Measurements from ENCODE around the gene GOLGA1.
"Not testable (repeated sequence)": the region's sequence is repeated elsewhere in the genome, so short reads cannot be mapped to it uniquely, and the experiment has no call there.

The GOLGA1 gene

DNA sequence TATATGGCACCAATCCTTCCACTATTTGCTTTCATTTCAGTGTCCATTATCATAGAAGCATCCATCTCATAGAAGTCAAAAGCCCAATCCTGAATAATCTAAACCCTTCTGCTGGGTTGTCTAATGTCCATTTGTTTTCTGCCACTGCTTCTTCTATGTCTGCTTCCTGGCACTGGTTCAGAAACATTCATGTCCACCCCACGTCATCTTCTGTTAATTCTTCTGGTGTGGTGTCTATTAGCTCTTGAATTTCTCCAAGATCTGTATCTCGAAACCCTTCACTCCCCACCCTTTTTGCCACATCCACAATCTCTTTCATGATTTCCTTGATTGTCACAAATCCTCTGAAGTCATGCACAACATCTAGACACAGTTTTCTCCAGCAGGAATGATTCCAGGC, 23.2 kb upstream of the GOLGA1 start:
- Histone ChIP-seq H3K4me1 (ENCODE audit: control insufficient read depth in 2 of 2, insufficient read depth in 2 of 2, low read length in 2 of 2) (no peaks in the 10 kb centered on the region), H3K9ac (ENCODE audit: low read depth in 1 of 2, low read length in 2 of 2) (no peak overlapping the region), H3K27me3 (ENCODE audit: control insufficient read depth in 2 of 2, insufficient read depth in 2 of 2, low read length in 2 of 2) (no peaks in the 10 kb centered on the region), H3K27ac (ENCODE audit: low read depth in 2 of 2, low read length in 2 of 2) (no peak overlapping the region), H3K9me3 (ENCODE audit: control insufficient read depth in 2 of 2, low read length in 2 of 2) (no peaks in the 10 kb centered on the region), H3K36me3 (ENCODE audit: control insufficient read depth in 2 of 2, insufficient read depth in 2 of 2, low read length in 2 of 2) (peaks cover 0 to 3% of the 10 kb centered on the region in 2 donors), H3K4me3 (ENCODE audit: low read length in 2 of 2) (no peak overlapping the region)

DNA sequence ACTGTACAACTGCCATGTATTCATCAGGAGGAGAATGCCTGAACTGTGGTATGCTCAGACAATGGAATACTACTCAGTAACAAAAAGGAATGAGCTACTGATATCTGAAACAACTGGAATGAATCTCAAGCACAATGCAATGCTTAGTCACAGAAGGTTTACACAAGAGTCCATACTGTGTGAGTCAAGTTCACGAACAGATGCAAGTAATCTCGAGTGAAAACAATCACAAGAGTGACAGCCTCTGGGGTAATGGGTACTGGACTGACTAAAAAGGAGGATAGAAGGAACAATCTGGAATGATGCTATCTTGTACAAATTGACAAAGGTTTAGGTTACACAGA, 19.5 kb upstream of the GOLGA1 start:
- H3K27me3 ChIP-seq (ENCODE audit: control insufficient read depth in 2 of 2, insufficient read depth in 2 of 2, low read length in 2 of 2), result no peaks in the 10 kb centered on the region
- no peaks in the 10 kb centered on the region for H3K4me1 ChIP-seq (ENCODE audit: control insufficient read depth in 2 of 2, insufficient read depth in 2 of 2, low read length in 2 of 2)
- H3K4me3 ChIP-seq (ENCODE audit: low read length in 2 of 2), result no peak overlapping the region
- H3K9ac ChIP-seq (ENCODE audit: low read depth in 1 of 2, low read length in 2 of 2), result no peak overlapping the region
- H3K27ac ChIP-seq (ENCODE audit: low read depth in 2 of 2, low read length in 2 of 2), result no peak overlapping the region
- H3K36me3 ChIP-seq (ENCODE audit: control insufficient read depth in 2 of 2, insufficient read depth in 2 of 2, low read length in 2 of 2), result no peaks in the 10 kb centered on the region
- H3K9me3 ChIP-seq (ENCODE audit: control insufficient read depth in 2 of 2, low read length in 2 of 2), result no peaks in the 10 kb centered on the region

DNA sequence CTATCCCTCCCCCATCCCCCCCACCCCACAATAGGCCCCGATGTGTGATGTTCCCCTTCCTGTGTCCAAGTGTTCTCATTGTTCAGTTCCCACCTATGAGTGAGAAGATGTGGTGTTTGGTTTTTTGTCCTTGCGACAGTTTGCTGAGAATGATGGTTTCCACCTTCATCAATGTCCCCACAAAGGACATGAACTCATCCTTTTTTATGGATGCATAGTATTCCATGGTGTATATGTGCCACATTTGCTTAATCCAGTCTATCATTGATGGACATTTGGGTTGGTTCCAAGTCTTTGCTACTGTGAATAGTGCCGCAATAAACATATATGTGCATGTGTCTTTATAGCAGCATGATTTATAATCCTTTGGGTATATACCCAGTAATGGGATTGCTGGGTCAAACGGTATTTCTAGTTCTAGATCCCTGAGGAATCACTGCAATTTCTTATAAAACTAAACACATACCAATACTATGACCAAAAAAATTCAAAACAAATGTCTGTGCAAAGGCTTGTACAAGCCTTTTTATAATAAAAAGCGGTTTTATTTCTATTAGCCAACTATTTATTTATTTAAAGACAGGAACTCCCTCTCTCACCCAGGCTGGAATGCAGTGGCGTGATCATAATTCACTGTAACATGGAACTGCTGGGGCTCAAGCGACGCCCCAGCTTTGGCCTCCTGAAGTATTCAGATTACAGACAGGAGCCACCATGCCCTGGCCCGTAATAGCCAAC, 19.0 kb upstream of the GOLGA1 start:
- H3K9me3 ChIP-seq (ENCODE audit: control insufficient read depth in 2 of 2, low read length in 2 of 2); H3K9ac ChIP-seq (ENCODE audit: low read depth in 1 of 2, low read length in 2 of 2); H3K27me3 ChIP-seq (ENCODE audit: control insufficient read depth in 2 of 2, insufficient read depth in 2 of 2, low read length in 2 of 2); H3K4me1 ChIP-seq (ENCODE audit: control insufficient read depth in 2 of 2, insufficient read depth in 2 of 2, low read length in 2 of 2); H3K4me3 ChIP-seq (ENCODE audit: low read length in 2 of 2); H3K36me3 ChIP-seq (ENCODE audit: control insufficient read depth in 2 of 2, insufficient read depth in 2 of 2, low read length in 2 of 2); H3K27ac ChIP-seq (ENCODE audit: low read depth in 2 of 2, low read length in 2 of 2): not testable (repeated sequence)

DNA sequence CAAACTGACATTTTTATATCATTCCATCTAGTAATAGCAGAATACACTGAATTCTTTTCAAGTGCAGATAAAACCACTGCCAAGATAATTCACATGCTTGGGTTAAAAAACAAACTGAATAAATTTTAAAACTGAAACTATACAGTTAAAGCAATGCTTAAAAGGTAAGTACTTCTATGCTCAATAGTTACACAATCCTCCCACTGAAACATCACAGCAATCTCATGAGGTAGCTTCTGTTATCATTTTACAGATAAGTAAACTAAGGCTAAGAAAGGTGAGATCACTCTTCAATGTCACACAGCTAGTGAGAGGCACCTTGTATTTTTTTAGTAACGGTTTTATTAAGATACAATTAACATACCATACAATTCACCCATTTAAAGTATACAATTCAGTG, 13.4 kb upstream of the GOLGA1 start:
- no peak overlapping the region for H3K4me3 ChIP-seq (ENCODE audit: low read length in 2 of 2)
- no peaks in the 10 kb centered on the region for H3K9me3 ChIP-seq (ENCODE audit: control insufficient read depth in 2 of 2, low read length in 2 of 2)
- H3K4me1 ChIP-seq (ENCODE audit: control insufficient read depth in 2 of 2, insufficient read depth in 2 of 2, low read length in 2 of 2), result no peaks in the 10 kb centered on the region
- H3K27me3 ChIP-seq (ENCODE audit: control insufficient read depth in 2 of 2, insufficient read depth in 2 of 2, low read length in 2 of 2), result no peaks in the 10 kb centered on the region
- no peak overlapping the region for H3K27ac ChIP-seq (ENCODE audit: low read depth in 2 of 2, low read length in 2 of 2)
- no peaks in the 10 kb centered on the region for H3K36me3 ChIP-seq (ENCODE audit: control insufficient read depth in 2 of 2, insufficient read depth in 2 of 2, low read length in 2 of 2)
- H3K9ac ChIP-seq (ENCODE audit: low read depth in 1 of 2, low read length in 2 of 2), result no peak overlapping the region

DNA sequence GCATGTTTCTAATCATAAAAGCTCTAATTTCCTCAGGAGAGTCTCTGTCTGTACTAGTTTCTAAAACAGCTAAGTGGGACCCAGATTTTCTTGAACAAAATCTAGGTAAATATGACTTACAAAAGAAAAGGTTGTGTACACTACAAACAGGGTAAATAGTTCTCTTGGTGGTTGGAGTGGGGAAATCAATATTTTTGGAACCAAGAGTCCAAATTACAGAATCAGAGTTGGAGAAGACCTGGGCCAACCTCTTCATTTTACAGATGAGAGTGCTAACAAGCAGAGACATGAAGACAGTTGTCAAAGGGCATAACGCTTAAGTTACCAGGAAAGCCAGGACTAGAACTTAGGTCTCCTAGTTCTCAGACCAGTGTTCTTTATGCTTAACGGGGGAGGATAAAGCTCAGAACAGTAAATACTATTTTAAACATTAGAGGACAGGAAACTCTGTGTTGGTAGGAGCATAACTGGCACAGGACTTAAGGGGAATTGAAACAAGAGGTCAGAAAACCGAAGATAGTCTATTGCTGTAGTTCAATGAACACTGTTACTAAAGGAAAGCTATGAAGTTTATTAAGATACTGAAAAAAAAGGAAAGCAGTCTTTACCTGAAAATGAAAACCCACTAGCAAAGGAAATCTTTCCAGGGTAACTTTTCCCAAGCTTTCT, 9.3 kb upstream of the GOLGA1 start:
- H3K27ac ChIP-seq (ENCODE audit: low read depth in 2 of 2, low read length in 2 of 2), result no peak overlapping the region

DNA sequence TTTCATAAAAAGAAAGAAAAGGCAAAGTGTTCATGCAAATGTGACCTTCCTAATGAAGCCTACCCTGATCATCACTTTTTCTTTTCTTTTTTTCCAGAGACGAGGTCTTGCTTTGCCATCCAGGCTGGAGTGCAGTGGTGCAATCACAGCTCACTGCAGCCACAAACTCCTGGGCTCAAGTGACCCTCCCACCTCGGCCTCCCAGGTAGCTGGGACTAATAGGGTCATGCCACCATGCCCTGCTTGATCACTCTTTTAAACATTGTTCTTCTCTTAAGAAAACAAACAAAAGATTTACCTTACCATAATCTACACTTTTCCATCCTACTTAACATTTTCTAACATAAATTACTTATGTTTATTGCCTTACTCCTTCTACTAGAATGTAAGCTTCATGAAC, 8.5 kb upstream of the GOLGA1 start:
- H3K4me3 ChIP-seq (ENCODE audit: low read length in 2 of 2), result no peak overlapping the region
- no peak overlapping the region for H3K9ac ChIP-seq (ENCODE audit: low read depth in 1 of 2, low read length in 2 of 2)
- no peaks in the 10 kb centered on the region for H3K9me3 ChIP-seq (ENCODE audit: control insufficient read depth in 2 of 2, low read length in 2 of 2)
- H3K27me3 ChIP-seq (ENCODE audit: control insufficient read depth in 2 of 2, insufficient read depth in 2 of 2, low read length in 2 of 2), result no peaks in the 10 kb centered on the region
- no peaks in the 10 kb centered on the region for H3K4me1 ChIP-seq (ENCODE audit: control insufficient read depth in 2 of 2, insufficient read depth in 2 of 2, low read length in 2 of 2)
- no peak overlapping the region for H3K27ac ChIP-seq (ENCODE audit: low read depth in 2 of 2, low read length in 2 of 2)
- no peaks in the 10 kb centered on the region for H3K36me3 ChIP-seq (ENCODE audit: control insufficient read depth in 2 of 2, insufficient read depth in 2 of 2, low read length in 2 of 2)

More for the DNA sequence above, 9.3 kb upstream of the GOLGA1 start:
- H3K9me3 ChIP-seq (ENCODE audit: control insufficient read depth in 2 of 2, low read length in 2 of 2), result no peaks in the 10 kb centered on the region
- H3K4me3 ChIP-seq (ENCODE audit: low read length in 2 of 2), result no peak overlapping the region
- H3K36me3 ChIP-seq (ENCODE audit: control insufficient read depth in 2 of 2, insufficient read depth in 2 of 2, low read length in 2 of 2), result no peaks in the 10 kb centered on the region
- H3K27me3 ChIP-seq (ENCODE audit: control insufficient read depth in 2 of 2, insufficient read depth in 2 of 2, low read length in 2 of 2), result no peaks in the 10 kb centered on the region
- H3K4me1 ChIP-seq (ENCODE audit: control insufficient read depth in 2 of 2, insufficient read depth in 2 of 2, low read length in 2 of 2), result no peaks in the 10 kb centered on the region
- no peak overlapping the region for H3K9ac ChIP-seq (ENCODE audit: low read depth in 1 of 2, low read length in 2 of 2)

DNA sequence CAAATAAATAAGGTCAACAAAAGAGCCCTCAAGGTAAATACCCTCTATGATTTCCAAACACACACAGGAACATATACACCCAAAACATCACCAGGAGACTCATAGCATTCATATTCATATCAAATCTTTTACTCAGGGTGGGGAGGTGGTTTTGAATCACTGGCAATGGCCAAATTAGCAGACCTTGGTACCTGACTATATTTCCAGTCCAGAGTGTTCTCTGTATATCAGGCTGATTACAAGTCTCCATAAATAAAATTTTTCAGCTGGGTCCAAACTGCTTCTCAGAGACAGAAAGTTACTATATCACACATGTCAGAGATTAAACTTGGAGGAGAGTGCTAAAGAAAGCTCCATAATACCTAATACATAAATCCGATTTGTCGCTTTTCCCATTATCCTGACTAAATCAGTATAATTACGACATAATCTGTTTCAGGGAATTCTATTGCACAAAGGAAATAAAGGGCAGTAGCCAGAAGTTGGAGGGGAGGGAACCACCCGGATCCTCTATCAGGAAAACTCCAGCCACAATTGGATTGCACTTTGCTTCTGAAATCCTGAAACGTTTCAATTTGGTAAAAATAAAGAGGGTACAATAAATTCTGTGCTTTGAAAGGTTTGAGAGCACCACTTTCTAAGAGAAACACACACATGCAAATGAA, 7.0 kb upstream of the GOLGA1 start:
- H3K4me1 ChIP-seq (ENCODE audit: control insufficient read depth in 2 of 2, insufficient read depth in 2 of 2, low read length in 2 of 2), result no peaks in the 10 kb centered on the region
- no peaks in the 10 kb centered on the region for H3K36me3 ChIP-seq (ENCODE audit: control insufficient read depth in 2 of 2, insufficient read depth in 2 of 2, low read length in 2 of 2)
- H3K9ac ChIP-seq (ENCODE audit: low read depth in 1 of 2, low read length in 2 of 2), result no peak overlapping the region
- no peak overlapping the region for H3K27ac ChIP-seq (ENCODE audit: low read depth in 2 of 2, low read length in 2 of 2)
- no peaks in the 10 kb centered on the region for H3K9me3 ChIP-seq (ENCODE audit: control insufficient read depth in 2 of 2, low read length in 2 of 2)
- no peak overlapping the region for H3K4me3 ChIP-seq (ENCODE audit: low read length in 2 of 2)
- H3K27me3 ChIP-seq (ENCODE audit: control insufficient read depth in 2 of 2, insufficient read depth in 2 of 2, low read length in 2 of 2), result no peaks in the 10 kb centered on the region

DNA sequence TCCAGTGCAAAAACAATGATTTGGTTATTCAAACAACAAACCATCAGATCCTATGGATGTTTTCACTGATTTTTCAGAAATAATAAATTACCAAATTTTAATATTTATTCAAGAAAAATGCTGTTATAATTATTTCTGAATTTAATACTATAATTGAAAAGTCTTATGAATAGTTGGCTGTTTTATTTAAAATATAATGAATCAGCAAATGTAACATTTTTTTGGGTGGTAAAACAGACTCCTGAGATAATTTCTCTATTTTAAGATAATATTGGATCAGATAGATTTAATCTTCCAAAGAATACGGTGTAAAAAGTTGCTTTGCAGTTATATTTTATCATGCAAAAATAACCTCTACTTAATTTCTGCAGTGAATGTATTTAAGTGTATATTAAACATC, 5.3 kb upstream of the GOLGA1 start:
- H3K4me3 ChIP-seq (ENCODE audit: low read length in 2 of 2), result no peak overlapping the region
- H3K27ac ChIP-seq (ENCODE audit: low read depth in 2 of 2, low read length in 2 of 2), result no peak overlapping the region
- no peaks in the 10 kb centered on the region for H3K36me3 ChIP-seq (ENCODE audit: control insufficient read depth in 2 of 2, insufficient read depth in 2 of 2, low read length in 2 of 2)
- peaks cover 4% of the 10 kb centered on the region in 2 donors for H3K4me1 ChIP-seq (ENCODE audit: control insufficient read depth in 2 of 2, insufficient read depth in 2 of 2, low read length in 2 of 2)
- H3K27me3 ChIP-seq (ENCODE audit: control insufficient read depth in 2 of 2, insufficient read depth in 2 of 2, low read length in 2 of 2), result no peaks in the 10 kb centered on the region
- no peaks in the 10 kb centered on the region for H3K9me3 ChIP-seq (ENCODE audit: control insufficient read depth in 2 of 2, low read length in 2 of 2)
- no peak overlapping the region for H3K9ac ChIP-seq (ENCODE audit: low read depth in 1 of 2, low read length in 2 of 2)

DNA sequence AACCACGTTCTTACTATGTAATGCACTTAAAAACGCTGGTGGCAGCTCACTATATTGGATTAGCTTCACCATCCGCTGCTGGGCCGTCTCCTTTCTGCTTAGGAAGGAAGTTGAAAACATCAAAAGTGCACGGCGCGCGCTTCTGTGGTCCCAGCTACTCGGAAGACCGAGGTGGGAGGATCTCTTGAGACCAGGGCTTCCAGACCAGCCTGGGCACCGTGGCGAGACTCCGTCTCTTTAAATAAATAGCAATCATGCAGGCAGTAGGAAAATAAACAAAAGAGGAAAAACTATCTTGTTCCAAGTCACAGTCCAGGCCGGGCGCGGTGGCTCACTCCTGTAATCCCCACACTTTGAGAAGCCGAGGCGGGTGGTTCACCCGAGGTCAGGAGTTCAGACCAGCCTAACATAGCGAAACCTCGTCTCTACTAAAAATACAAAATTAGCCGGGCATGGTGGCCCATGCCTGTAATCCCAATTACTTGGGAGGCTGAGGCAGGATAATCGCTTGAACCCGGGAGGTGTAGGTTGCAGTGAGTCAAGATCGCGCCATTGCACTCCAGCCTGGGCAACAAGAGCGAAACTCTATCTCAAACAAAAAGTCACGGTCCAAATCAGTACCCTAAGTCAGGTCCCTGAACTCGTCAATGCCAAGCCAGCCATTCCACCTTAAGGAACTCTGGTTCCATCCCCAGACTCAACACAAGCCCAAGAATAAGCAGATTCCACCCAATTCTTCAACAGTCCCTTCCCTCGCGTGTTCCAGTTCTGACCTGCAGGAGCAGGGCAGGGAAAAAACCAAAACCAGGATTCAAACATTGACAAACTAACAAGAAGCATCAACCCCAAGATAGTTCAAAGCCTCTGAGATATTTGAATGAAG, 1.0 kb upstream of the GOLGA1 start:
- no peaks in the 10 kb centered on the region for H3K36me3 ChIP-seq (ENCODE audit: control insufficient read depth in 2 of 2, insufficient read depth in 2 of 2, low read length in 2 of 2)
- H3K4me3 ChIP-seq (ENCODE audit: low read length in 2 of 2), result peak overlapping the region; percentile 95 to 99
- H3K27me3 ChIP-seq (ENCODE audit: control insufficient read depth in 2 of 2, insufficient read depth in 2 of 2, low read length in 2 of 2), result no peaks in the 10 kb centered on the region
- H3K27ac ChIP-seq (ENCODE audit: low read depth in 2 of 2, low read length in 2 of 2), result peak overlapping the region; percentile 98 to 99
- H3K4me1 ChIP-seq (ENCODE audit: control insufficient read depth in 2 of 2, insufficient read depth in 2 of 2, low read length in 2 of 2), result peaks cover 4 to 8% of the 10 kb centered on the region in 2 donors
- H3K9me3 ChIP-seq (ENCODE audit: control insufficient read depth in 2 of 2, low read length in 2 of 2), result no peaks in the 10 kb centered on the region
- H3K9ac ChIP-seq (ENCODE audit: low read depth in 1 of 2, low read length in 2 of 2), result peak overlapping the region; percentile 86 to 99

DNA sequence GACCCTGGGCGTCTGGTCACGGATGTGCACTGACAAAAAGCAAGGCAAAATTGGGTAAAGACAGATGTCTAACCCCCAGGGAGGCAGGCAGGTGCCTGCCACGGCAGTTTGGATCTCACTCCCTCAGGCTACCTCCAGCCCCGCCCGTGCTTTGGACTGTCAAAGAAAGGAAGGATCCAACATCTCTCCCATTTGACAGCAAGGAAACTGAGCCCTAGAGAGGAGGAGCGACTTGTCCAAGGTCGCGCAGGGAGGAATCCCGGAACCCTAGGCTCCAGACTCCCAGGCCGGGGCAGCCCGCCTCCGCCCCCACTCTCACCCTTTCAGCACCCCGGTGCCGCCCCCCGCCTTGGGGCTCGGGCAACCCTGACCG, 376 bp downstream of the GOLGA1 start:
- H3K36me3 ChIP-seq (ENCODE audit: control insufficient read depth in 2 of 2, insufficient read depth in 2 of 2, low read length in 2 of 2), result peaks cover 8 to 11% of the 10 kb centered on the region in 2 donors
- H3K9me3 ChIP-seq (ENCODE audit: control insufficient read depth in 2 of 2, low read length in 2 of 2), result no peaks in the 10 kb centered on the region
- H3K27ac ChIP-seq (ENCODE audit: low read depth in 2 of 2, low read length in 2 of 2), result peak overlapping the region; percentile 98 to 99
- peaks cover 4 to 8% of the 10 kb centered on the region in 2 donors for H3K4me1 ChIP-seq (ENCODE audit: control insufficient read depth in 2 of 2, insufficient read depth in 2 of 2, low read length in 2 of 2)
- peak overlapping the region; percentile 86 to 99 for H3K9ac ChIP-seq (ENCODE audit: low read depth in 1 of 2, low read length in 2 of 2)
- H3K4me3 ChIP-seq (ENCODE audit: low read length in 2 of 2), result peak overlapping the region; percentile 95 to 99
- H3K27me3 ChIP-seq (ENCODE audit: control insufficient read depth in 2 of 2, insufficient read depth in 2 of 2, low read length in 2 of 2), result no peaks in the 10 kb centered on the region
